Ectodermal cell (in vitro differentiated cells): ENCODE data around the gene RASGEF1C.

Source experiments
- H3K27ac ChIP-seq: 2 replicates; pipeline ENCODE4 v1.7.0; 2013; ENCODE audit warnings: mild to moderate bottlenecking, low read depth, low read length; ENCODE audit not compliant: insufficient read depth, poor library complexity, severe bottlenecking
- H3K27me3 ChIP-seq: 2 replicates; pipeline ENCODE4 v1.7.0; 2013; ENCODE audit warnings: mild to moderate bottlenecking, low read length; ENCODE audit not compliant: insufficient read depth, control insufficient read depth, poor library complexity, severe bottlenecking
- H3K36me3 ChIP-seq: one replicate; pipeline ENCODE4 v1.7.0; 2013; ENCODE audit warnings: low read length; ENCODE audit not compliant: control insufficient read depth, insufficient read depth
- H3K4me1 ChIP-seq: one replicate; pipeline ENCODE4 v1.7.0; 2013; ENCODE audit warnings: low read length; ENCODE audit not compliant: control insufficient read depth, insufficient read depth
- H3K4me3 ChIP-seq: 2 replicates; pipeline ENCODE4 v1.7.0; 2013; ENCODE audit warnings: low read depth, low read length, control low read depth; ENCODE audit not compliant: insufficient read depth
- H3K9me3 ChIP-seq: 2 replicates; pipeline ENCODE4 v1.7.0; 2013; ENCODE audit warnings: mild to moderate bottlenecking, low read length, moderate library complexity; ENCODE audit not compliant: control insufficient read depth
- WGBS, 2 experiments: methylation state at CpG; one replicate each; pipeline ENCODE4 v1.1.7; 2013; ENCODE audit warnings: missing lambda C conversion rate in 2 of 2; 5-methylcytosine and 5-hydroxymethylcytosine counted together

RASGEF1C gene

DNA sequence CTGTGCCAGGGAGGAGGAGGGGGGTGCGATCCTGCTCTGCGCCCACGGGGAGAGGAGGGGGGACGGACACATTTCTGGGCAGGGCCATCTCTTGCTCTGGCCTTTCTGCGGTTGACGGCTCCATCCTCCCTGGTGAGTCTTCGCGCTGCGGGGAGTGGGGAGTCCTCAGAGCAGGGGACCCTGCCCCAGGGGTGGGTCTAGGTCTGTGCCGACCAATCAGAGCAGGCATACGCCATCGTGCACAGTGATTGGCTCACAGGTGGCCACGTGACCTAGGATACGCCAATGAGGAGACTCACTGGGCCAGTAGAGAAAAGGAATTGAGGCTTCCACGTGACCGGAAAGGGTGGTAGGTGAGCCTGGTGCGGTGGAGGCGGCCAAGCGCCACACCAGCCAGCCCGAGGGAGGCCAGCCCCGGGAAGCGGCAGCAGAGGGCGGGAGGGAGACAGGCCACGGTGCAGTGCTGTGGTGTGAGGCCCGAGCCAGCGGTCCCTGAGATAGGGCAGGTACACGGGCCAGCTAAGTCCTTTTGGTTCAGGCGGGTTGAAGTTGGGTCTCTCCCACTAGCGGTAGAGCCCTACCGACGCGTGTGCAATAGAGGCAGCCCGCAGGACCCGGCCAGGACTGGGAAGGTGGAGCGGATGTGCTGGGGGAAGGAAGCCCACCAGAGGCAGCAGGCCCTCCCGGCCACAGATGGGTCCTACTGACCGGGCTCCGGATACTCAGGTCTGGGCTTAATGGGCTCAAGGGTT lies 72.2 kb downstream of the RASGEF1C start:
- no peaks in the 10 kb centered on the region for H3K9me3 ChIP-seq
- H3K4me3 ChIP-seq: no peak overlapping the region
- H3K36me3 ChIP-seq: no peaks in the 10 kb centered on the region
- 91% methylated on average over 38 of the region's 38 CpGs for WGBS, 2 experiments
- H3K4me1 ChIP-seq: peaks cover 14% of the 10 kb centered on the region
- no peaks in the 10 kb centered on the region for H3K27me3 ChIP-seq
- H3K27ac ChIP-seq: no peak overlapping the region

DNA sequence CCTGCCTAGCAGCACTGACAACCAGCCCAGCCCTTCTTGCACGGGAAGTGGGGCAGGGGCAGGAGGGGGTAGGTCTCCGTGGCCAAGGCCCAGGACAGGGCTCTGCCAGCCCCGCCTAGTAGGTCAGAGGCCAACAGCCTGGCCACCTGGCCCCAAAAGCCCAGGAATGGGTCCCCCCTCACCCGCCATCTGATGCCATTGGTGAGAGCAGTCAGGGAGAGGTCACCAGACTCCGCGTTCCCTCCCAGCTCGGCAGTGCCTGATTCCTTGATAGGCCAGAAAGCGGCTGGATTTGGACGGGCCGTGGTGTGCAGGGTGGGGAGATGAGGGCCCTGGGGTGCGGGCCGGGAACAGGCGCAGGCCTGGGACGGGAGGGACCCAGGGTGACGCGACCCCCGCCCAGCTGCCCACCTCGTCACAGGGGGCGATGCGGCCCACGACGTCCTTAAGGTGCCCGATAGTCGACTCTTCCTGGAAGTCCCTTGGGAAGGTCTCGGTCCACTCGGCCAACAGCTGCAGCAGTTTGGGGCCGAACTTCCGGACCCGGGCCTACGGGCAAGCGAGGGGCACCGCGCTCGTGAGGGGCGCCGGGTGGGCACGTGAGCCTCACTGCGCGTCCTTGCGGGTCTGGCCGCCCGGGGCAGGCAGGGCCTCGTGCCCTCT lies 72.9 kb downstream of the RASGEF1C start:
- no peaks in the 10 kb centered on the region for H3K27me3 ChIP-seq
- WGBS, 2 experiments: 95 to 96% methylated on average over 43 of the region's 43 CpGs

DNA sequence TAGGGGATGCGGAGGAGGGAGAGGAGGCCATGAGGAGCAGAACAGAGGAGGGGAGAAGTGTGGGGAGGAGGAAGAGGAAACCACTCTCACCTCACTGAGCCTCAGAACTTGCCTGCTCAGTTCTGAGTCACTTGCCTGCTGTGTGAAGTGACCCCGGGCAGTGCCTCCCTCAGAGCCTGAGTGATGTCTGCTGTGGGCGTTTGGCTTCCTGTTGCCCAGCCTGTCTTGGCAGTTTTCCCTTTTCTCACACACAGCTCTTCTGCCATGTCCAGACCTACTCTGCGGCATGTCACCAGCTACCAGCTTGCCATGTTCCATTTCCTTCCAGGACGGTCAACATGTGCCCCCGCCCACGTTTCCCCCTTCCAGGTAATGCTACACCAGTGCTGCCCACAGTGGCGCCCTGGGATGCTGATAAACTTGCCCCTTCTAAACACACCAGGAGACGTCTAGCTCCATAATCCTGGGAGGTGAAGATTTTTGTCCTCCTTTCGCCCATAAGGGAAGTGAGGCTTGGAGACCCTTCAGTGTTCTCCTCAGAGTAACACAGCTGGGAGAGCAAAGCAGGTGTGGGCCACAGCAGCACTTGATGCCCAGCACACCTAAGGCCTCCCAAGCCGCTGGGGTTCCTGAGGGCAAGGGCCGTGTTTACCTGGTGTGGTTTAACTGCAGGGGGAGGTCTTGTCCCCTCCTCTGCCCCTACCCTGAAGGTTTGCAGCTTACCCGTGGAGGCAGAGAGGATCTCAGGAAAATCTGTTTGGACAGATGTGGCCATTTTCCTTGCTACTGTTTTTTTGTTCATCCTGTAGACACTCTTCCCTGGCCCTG lies 73.7 kb downstream of the RASGEF1C start:
- Histone ChIP-seq H3K36me3 (no peaks in the 10 kb centered on the region), H3K4me1 (peaks cover 13% of the 10 kb centered on the region), H3K27ac (no peak overlapping the region), H3K4me3 (no peak overlapping the region), H3K27me3 (no peaks in the 10 kb centered on the region), H3K9me3 (no peaks in the 10 kb centered on the region)
- 89 to 91% methylated on average over 13 of the region's 13 CpGs for whole genome bisulfite sequencing, 2 experiments

More for the DNA sequence above, 72.9 kb downstream of the RASGEF1C start:
- Histone ChIP-seq H3K4me1 (peaks cover 14% of the 10 kb centered on the region), H3K4me3 (no peak overlapping the region), H3K36me3 (no peaks in the 10 kb centered on the region), H3K27ac (no peak overlapping the region), H3K9me3 (no peaks in the 10 kb centered on the region)

DNA sequence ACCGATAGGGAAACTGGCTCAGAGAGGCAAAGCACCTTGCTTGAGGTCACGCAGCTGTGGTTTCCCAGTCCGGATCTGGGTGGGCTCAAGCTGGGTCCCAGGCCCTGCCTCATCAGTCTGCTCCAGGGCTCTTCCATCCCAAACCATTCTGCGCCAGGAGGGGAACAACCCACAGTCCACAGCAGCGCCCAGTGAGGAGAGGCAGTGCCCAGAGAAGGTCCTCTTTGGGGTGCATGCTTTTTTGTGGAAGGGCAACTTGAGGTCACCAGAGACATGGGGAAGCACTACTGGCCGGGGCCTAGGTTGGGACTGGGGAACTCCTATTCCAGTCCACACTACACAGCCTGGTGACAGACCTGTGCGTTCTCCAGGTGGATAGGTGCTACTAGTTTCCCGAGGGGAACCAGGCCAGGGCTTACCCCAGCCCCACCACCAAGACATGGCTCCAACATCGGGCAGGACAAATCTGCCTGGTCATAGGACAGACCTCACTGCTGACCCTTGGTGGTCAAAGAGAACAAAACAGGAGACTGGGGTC lies 75.0 kb downstream of the RASGEF1C start:
- Histone ChIP-seq H3K27ac (no peak overlapping the region), H3K9me3 (no peaks in the 10 kb centered on the region), H3K36me3 (no peaks in the 10 kb centered on the region), H3K4me1 (peaks cover 4% of the 10 kb centered on the region), H3K27me3 (no peaks in the 10 kb centered on the region), H3K4me3 (no peak overlapping the region)
- WGBS, 2 experiments: 93% methylated on average over 9 of the region's 9 CpGs

DNA sequence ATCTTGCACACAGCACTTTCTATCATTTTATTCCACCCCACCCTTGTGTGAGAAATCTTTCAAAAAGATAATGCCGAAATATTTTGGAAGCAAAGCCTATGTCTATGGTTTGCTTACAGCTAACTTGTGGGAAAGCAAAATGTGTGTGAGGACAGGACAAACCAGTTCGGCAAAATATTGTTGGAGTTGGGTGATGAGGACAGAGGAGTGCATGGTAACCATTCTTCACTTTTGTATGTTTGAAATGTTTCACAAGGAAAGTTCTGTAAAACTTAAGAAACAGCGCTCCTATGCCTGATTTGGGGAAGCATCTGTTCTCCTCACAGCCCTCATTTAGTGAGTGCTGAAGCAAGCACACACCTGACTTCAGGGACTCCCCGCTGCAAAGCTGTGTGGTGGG lies 75.5 kb downstream of the RASGEF1C start:
- H3K27me3 ChIP-seq: no peaks in the 10 kb centered on the region
- 94 to 95% methylated on average over 4 of the region's 4 CpGs for WGBS, 2 experiments
- H3K36me3 ChIP-seq: no peaks in the 10 kb centered on the region

DNA sequence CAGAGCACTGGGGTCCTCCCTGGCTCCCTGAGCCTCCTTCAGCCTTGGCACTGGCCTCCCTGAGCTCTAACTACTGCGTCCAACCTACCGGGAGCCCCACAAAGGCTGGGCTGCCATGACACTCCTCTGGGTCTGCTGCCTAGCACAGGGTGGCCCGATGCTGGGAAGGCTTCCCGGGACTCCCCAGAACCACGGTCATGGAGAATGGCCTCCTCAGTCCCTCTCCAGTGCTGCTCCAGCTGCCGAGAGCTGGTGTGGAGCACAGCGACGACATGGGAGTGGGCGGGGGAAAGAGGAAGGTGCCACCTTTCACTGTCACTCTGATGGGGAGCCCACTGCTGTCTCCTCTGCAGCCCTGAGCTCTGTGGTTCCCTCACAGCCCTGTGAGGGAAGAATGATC lies 76.0 kb downstream of the RASGEF1C start:
- Histone ChIP-seq H3K27me3 (no peaks in the 10 kb centered on the region), H3K9me3 (no peaks in the 10 kb centered on the region), H3K27ac (no peak overlapping the region), H3K4me3 (no peak overlapping the region), H3K4me1 (no peaks in the 10 kb centered on the region), H3K36me3 (no peaks in the 10 kb centered on the region)
- WGBS, 2 experiments: 84 to 90% methylated on average over 9 of the region's 9 CpGs

More for the DNA sequence above, 75.5 kb downstream of the RASGEF1C start:
- Histone ChIP-seq H3K4me1 (no peaks in the 10 kb centered on the region), H3K9me3 (no peaks in the 10 kb centered on the region), H3K27ac (no peak overlapping the region), H3K4me3 (no peak overlapping the region)

DNA sequence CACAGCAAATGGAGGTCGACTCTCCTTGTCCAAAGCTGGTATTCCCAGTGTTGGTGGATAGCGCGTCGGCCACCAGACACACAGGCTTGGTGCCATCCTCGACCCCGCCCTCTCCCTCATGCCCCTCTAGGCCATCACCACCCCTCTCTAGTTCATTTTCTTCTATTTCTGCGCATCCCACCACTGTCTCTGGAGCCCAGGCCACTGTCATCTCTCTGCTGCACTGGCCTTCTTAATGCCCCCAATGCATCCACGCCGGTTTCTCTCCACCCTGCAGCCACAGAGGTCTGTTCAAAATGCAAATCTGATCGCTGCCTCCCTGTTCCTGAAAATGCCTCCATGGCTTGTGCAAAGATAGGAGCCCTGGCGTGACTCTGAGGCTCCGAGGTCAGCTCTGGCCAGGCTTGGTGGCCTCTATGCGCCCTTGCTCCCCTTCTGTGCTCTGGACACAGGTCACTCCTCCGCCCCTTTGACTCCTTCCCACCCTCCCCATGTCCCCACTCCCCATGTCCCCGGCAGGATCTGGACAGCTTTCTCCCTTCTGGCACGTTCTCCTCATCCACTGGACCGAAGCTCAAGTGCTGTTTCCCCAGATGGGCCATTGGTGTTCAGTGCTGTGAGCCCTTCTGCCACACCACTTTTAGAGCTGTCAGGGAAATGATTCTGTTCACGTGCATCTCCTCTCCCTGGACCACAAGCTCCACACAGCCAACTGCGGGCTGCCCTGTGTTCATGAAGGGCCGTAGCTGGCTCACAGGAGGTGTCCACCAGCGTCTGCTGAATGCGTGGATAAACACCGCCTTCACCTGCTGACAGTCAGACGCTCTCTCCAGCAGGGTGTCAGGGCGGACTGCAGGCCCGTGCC lies 77.9 kb downstream of the RASGEF1C start:
- Histone ChIP-seq H3K36me3 (no peaks in the 10 kb centered on the region), H3K9me3 (no peaks in the 10 kb centered on the region), H3K4me3 (no peak overlapping the region), H3K27me3 (peaks cover 7% of the 10 kb centered on the region), H3K27ac (no peak overlapping the region), H3K4me1 (no peaks in the 10 kb centered on the region)
- 85 to 87% methylated on average over 26 of the region's 26 CpGs for WGBS, 2 experiments

DNA sequence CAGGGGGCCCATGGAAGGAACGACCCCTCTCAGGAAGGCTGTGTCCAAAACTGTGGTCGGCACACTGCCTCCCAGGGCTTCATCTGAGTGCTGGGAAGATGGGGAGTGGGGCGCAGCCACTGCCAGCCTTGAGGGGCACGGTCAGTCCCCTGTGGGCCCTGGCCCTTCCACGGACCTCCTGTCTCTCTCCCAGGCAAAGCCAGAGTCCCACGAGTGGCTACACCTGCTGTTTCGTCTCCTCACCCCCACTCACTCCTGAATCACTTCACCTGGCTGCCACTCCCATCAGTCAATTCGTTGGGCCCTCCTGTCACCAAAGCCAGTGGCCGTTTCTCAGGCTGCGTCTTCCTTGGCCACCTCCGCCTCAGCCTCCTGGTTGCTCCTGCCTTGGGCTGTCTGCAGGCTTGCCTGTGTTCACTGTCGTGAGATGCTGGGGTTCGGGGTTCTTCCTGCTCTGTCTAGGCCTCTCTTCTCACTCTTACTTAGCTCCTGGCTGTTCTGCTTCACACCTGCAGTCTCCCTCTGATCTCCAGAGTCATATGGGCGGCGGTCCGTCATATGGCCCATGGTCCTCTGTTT lies 78.6 kb downstream of the RASGEF1C start:
- Histone ChIP-seq H3K4me3 (no peak overlapping the region), H3K27ac (no peak overlapping the region), H3K4me1 (no peaks in the 10 kb centered on the region), H3K9me3 (no peaks in the 10 kb centered on the region), H3K27me3 (peaks cover 7% of the 10 kb centered on the region), H3K36me3 (no peaks in the 10 kb centered on the region)
- 90 to 92% methylated on average over 16 of the region's 16 CpGs for WGBS, 2 experiments
